ENCODE results near the gene PACSIN1.

Gene PACSIN1

DNA sequence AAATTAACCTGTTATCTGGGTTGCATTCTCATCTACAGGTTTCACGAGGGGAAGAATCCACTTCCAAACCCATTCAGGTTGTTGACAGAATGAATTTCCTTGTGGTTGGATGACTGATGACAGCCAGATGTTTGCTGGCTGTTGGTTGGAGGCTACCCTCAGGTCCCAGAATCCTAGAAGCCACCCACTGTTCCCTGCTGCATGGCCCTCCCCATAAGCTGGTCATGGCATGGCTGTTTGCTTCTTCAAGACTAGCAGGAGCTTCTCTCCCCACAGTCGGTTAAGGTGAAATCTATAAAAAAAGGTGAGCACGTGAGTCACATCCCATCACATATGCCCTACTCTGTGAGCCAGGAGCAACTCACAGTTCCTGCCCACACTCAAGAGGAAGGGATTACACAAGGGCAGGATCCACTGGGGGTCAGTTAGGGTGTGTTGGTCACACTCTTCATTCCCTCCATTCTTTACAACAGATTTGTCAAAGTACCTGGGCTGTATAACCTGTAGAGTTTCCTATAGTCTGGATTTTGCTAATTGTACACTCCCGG lies 20.5 kb upstream of the PACSIN1 start:
- no peak overlapping the region for H3K4me3 ChIP-seq (ENCODE audit: low read depth, low read length)
- no peak for TF ChIP-seq CTCF (IDR thresholded peaks at IDR 0.05; ENCODE audit: low read depth, low read length)

DNA sequence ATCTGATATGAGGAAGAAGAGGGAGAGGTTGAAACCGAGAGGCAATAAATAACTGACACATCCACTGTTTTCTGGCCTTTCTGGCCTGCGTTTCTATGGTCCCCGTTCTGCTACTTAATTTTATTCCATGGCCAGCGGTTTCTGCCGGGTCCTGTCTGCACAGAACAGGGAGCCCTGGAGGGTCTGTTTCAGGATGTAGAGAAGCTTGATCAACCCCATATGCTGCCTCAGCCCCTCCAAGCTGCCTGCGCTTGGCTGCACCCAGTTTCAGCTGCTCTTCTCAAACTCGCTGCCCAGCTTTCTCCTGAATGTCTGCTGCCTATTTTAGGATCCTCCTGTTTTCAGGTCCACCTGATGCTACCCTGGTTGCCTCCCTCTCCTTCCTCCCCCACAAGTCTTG lies 18.5 kb upstream of the PACSIN1 start:
- TF ChIP-seq CTCF (IDR thresholded peaks at IDR 0.05; ENCODE audit: low read depth, low read length) = no peak
- H3K4me3 ChIP-seq (ENCODE audit: low read depth, low read length) = no peak overlapping the region

- H3K4me3 ChIP-seq (ENCODE audit: low read depth, low read length) = no peak overlapping the region
- TF ChIP-seq CTCF (IDR thresholded peaks at IDR 0.05; ENCODE audit: low read depth, low read length) = no peak
These were observed 18.0 kb upstream of the PACSIN1 start for GRCh38 chr6:34447910-34448309.

GRCh38 chr6:34451192-34451591 lies 14.7 kb upstream of the PACSIN1 start:
- no peak for TF ChIP-seq CTCF (IDR thresholded peaks at IDR 0.05; ENCODE audit: low read depth, low read length)
- no peak overlapping the region for H3K4me3 ChIP-seq (ENCODE audit: low read depth, low read length)

DNA sequence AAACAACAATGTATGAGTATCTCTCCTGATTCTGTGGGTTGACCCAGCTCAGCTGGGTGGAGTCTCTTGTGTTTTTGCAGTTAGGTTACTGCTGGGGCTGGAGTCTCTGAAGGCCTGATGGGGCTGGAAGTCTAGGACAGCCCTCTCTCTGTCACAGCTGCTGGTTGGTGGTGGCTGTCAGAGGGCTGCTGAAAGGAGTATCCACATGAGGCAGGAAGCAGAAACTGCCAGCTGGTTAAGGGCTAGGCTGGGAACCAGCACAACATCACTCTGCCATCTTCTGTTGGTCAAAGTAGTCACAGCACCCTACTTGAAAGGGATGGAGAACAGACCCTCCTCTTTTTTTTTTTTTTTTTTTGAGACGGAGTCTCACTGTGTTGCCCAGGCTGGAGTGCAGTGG lies 10.0 kb upstream of the PACSIN1 start:
- TF ChIP-seq CTCF (IDR thresholded peaks at IDR 0.05; ENCODE audit: low read depth, low read length) = no peak
- H3K4me3 ChIP-seq (ENCODE audit: low read depth, low read length) = no peak overlapping the region

- H3K4me3 ChIP-seq (ENCODE audit: low read depth, low read length) = no peak overlapping the region
- TF ChIP-seq CTCF (IDR thresholded peaks at IDR 0.05; ENCODE audit: low read depth, low read length) = no peak
These were observed 8.5 kb upstream of the PACSIN1 start for GRCh38 chr6:34457382-34457741.

- H3K4me3 ChIP-seq (ENCODE audit: low read depth, low read length) = no peak overlapping the region
- TF ChIP-seq CTCF (IDR thresholded peaks at IDR 0.05; ENCODE audit: low read depth, low read length) = no peak
These were observed 7.8 kb upstream of the PACSIN1 start for GRCh38 chr6:34457742-34458735.
